HepG2 (cell line): ENCODE data around the gene ARIH1. TPM values are rescaled to one million over a fixed set of nuclear protein-coding genes. Genes with fewer than 3 reads are reported as not detected.

Experiments
- ATAC-seq: fragments of 200-7000 bp; cut with Tn5 transposase; 3 replicates; pipeline ENCODE4 v1.9.1; 2020; ENCODE audit warnings: mild to moderate bottlenecking, moderate library complexity
- BruUV-seq: library from RNA; stranded (reverse); fragments of 400-500 nt; replicated peaks from 2 replicates; lab custom pipeline; 2021; lab: Mats Ljungman, UMichigan
- CTCF ChIA-PET: fragments of 300-600 bp; formaldehyde crosslinking; extraction: SDS; loops from one replicate; lab custom pipeline; 2021; ENCODE audit warnings: low total read pairs, inconsistent platforms, low intra/inter-chr PET ratio; lab: Yijun Ruan, JAX
- POLR2A ChIA-PET: fragments of 350-600 bp; sonication (Branson Sonifier 250); formaldehyde crosslinking; loops from one replicate; lab custom pipeline; 2020; ENCODE audit warnings: antibody characterized with exemption, inconsistent platforms; lab: Yijun Ruan, JAX
- DNase-seq: peaks from one replicate; pipeline ENCODE4 v3.0.0-alpha.2; 2015; ENCODE audit warnings: low spot score
- FAIRE-seq: peaks from 3 replicates; lab custom pipeline; 2011; peaks lifted over from hg19 to GRCh38; lab: Jason Lieb, UNC
- H2AFZ ChIP-seq: one replicate; pipeline ENCODE4 v1.6.1; 2011; ENCODE audit warnings: low read length, inconsistent platforms
- H3K27ac ChIP-seq: fragments of 300-600 bp; 3 replicates; pipeline ENCODE4 v1.8.0; 2011; ENCODE audit warnings: mixed run types, mild to moderate bottlenecking, mixed read lengths, low read length, inconsistent platforms; ENCODE audit not compliant: insufficient read depth; ENCODE audit errors: extremely low read length
- H3K27me3 ChIP-seq, 2 experiments: fragments of 200-600 bp in 1 of 2; 2 replicates in 1 of 2; 3 replicates in 1 of 2; pipeline versions ENCODE4 v1.6.0 to v1.8.0; 2011; ENCODE audit warnings: low read length in 2 of 2, mild to moderate bottlenecking in 2 of 2, moderate library complexity in 2 of 2, inconsistent platforms in 1 of 2; ENCODE audit not compliant: insufficient read depth in 2 of 2, control insufficient read depth in 1 of 2
- H3K36me3 ChIP-seq, 2 experiments: fragments of 200-600 bp in 1 of 2; replicated peaks in 1 of 2; 2 replicates in 1 of 2; 3 replicates in 1 of 2; pipeline versions ENCODE4 v1.5.1 to v1.8.0; 2011; ENCODE audit warnings: low read length in 2 of 2, inconsistent platforms in 1 of 2; ENCODE audit not compliant: insufficient read depth in 2 of 2, control insufficient read depth in 1 of 2
- H3K4me1 ChIP-seq: 2 replicates; pipeline ENCODE4 v1.5.1; 2012; ENCODE audit warnings: low read length, inconsistent platforms; ENCODE audit not compliant: insufficient read depth
- H3K4me2 ChIP-seq: 2 replicates; pipeline ENCODE4 v1.6.0; 2011; ENCODE audit warnings: low read depth, low read length, inconsistent platforms
- H3K4me3 ChIP-seq, 3 experiments: fragments of 200-600 bp in 1 of 3; sonication (generic), shearing (Covaris generic) in 1 of 3; replicated peaks in 1 of 3; 2 replicates each; pipeline ENCODE4 v1.5.1; 2011 to 2016; ENCODE audit warnings: low read length in 3 of 3, inconsistent platforms in 2 of 3, low read depth in 2 of 3, mild to moderate bottlenecking in 2 of 3, control low read depth in 1 of 3, mixed read lengths in 1 of 3; ENCODE audit not compliant: insufficient read depth in 1 of 3
- H3K79me2 ChIP-seq: one replicate; pipeline ENCODE4 v1.6.1; 2011; ENCODE audit warnings: low read length, inconsistent platforms; ENCODE audit not compliant: insufficient read depth
- H3K9ac ChIP-seq: 2 replicates; pipeline ENCODE4 v1.6.0; 2011; ENCODE audit warnings: mild to moderate bottlenecking, low read depth, low read length, inconsistent platforms; ENCODE audit not compliant: insufficient read depth
- H3K9me3 ChIP-seq: 2 replicates; pipeline ENCODE4 v1.5.1; 2012; ENCODE audit warnings: mild to moderate bottlenecking, low read length
- H4K20me1 ChIP-seq: 2 replicates; pipeline ENCODE4 v1.6.0; 2011; ENCODE audit warnings: inconsistent platforms, mild to moderate bottlenecking, low read length, moderate library complexity; ENCODE audit not compliant: insufficient read depth
- HOXD1 ChIP-seq: sonication (generic); formaldehyde crosslinking; IDR thresholded peaks from 2 replicates; pipeline ENCODE4 v1.5.0; 2020; ENCODE audit warnings: missing genetic modification reagents
- SRSF1 ChIP-seq: fragments of 200-400 bp; formaldehyde crosslinking; optimal IDR thresholded peaks from 2 replicates; pipeline ENCODE3; 2017; ENCODE audit warnings: mild to moderate bottlenecking, low read depth, low read length, moderate library complexity
- ZBTB8A ChIP-seq: sonication (generic); formaldehyde crosslinking; IDR thresholded peaks from 2 replicates; pipeline ENCODE4 v1.4.0; 2020; ENCODE audit warnings: mild to moderate bottlenecking, low read depth, missing genetic modification reagents, borderline replicate concordance
- WGBS: methylation state at CpG from one replicate; pipeline ENCODE4 v1.1.6; 2017; ENCODE audit warnings: low lambda C conversion rate; 5-methylcytosine and 5-hydroxymethylcytosine counted together
- in situ Hi-C: cut with HindIII; loops from 2 replicates; pipeline ENCODE4 v1.10.0; 2017; ENCODE audit warnings: low pct_unique_long_range_greater_than_20kb; ENCODE audit not compliant: extremely low pct_ligation_motif_present
- intact Hi-C: fragments of 100-400 bp; cut with micrococcal nuclease; formaldehyde crosslinking; loops from one replicate; pipeline ENCODE4 v1.10.0; 2022; ENCODE audit not compliant: unreplicated experiment
- polyA plus RNA-seq, 8 experiments: library from polyadenylated mRNA; depleted of rRNA in 3 of 8; stranded (reverse) in 7 of 8; unstranded in 1 of 8; fragments of >200 nt; fragmentation: Illumina TruSeq in 4 of 8; extraction: Trizol in 4 of 8; gene quantifications; 2 replicates each; pipeline versions ENCODE4 v1.2.1 to v1.2.3, GENCODE V29; 2011 to 2016; ENCODE audit warnings: low read depth in 4 of 8, missing spikeins in 1 of 8, mixed read lengths in 1 of 8; ENCODE audit not compliant: insufficient read depth in 1 of 8
- total RNA-seq, 5 experiments: library from RNA; depleted of rRNA; stranded (reverse); fragments of >200 nt; fragmentation: Illumina TruSeq; extraction: Trizol; gene quantifications; 2 replicates each; pipeline ENCODE4 v1.2.3, GENCODE V29; 2016; ENCODE audit warnings: low read depth in 1 of 5
- TF ChIP-seq, protein P1 (sequence below): sonication (generic); formaldehyde crosslinking; IDR thresholded peaks from 2 replicates; pipeline ENCODE4 v1.5.1; 2020; ENCODE audit warnings: mild to moderate bottlenecking, missing genetic modification reagents, borderline replicate concordance
- TF ChIP-seq, protein P2 (sequence below): sonication (generic); formaldehyde crosslinking; IDR thresholded peaks from 2 replicates; pipeline ENCODE4 v1.4.0; 2020; ENCODE audit warnings: mild to moderate bottlenecking, missing genetic modification reagents

ARIH1 gene
- total and polyA plus RNA-seq, 2 of the 13 experiments (the other 11 are each of a cell fraction or from before 2014, with no cell fraction given): 38.8 to 59.8 TPM

DNA sequence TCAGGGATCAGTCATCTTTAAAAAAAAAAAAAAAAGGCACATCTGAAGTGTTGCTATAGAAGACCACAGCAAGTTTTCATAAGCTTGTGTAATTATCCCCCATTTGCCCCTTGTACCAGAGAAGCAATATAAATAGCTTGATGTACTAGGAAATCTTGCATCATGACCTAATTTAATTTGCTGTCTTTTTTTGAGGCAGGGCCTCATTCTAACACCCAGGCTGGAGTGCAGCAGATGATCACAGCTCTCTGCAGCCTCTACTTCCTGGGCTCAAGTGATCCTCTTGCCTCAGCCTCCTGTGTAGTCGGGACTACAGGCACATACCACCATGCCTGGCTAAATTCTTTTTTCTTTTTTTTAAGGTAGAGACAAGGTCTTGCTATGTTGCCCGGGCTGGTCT lies 88.7 kb downstream of the ARIH1 start (continued):
- TF ChIP-seq, protein P1, sequence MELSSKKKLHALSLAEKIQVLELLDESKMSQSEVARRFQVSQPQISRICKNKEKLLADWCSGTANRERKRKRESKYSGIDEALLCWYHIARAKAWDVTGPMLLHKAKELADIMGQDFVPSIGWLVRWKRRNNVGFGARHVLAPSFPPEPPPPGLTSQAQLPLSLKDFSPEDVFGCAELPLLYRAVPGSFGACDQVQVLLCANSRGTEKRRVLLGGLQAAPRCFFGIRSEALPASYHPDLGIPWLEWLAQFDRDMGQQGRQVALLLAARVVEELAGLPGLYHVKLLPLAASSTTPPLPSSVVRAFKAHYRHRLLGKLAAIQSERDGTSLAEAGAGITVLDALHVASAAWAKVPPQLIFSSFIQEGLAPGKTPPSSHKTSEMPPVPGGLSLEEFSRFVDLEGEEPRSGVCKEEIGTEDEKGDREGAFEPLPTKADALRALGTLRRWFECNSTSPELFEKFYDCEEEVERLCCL (CRISPR knock-in tag): no peak

DNA sequence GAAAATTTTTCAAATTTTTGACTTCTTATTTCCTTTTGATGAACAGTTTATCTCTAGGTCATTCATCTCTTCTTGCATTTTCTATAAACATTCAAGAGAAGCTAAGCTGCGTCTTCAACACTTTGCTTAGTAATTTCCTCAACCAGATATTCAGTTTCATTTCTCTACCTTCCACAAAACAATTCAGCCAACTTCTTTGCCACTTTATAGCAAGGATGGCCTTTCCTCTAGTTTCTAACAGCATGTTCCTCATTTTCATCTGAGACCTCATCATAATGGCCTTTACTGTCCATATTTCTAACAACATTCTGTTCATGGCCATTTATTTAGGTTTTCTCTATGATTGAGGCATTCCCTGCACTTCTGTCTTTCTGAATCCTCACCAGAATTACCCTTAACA lies 90.0 kb downstream of the ARIH1 start:
- no peak overlapping the region for H3K4me3 ChIP-seq
- H3K27ac ChIP-seq: no peak overlapping the region
- no TSS peak for BruUV-seq
- ChIA-PET CTCF (no interaction called here), POLR2A (no interaction called here)
- no peak for DNase-seq
- H3K9ac ChIP-seq: no peak overlapping the region
- 98% methylated on average over 1 of the region's 1 CpG for WGBS
- H3K36me3 ChIP-seq: peaks cover 11 to 59% of the 10 kb centered on the region in 2 experiments; a peak in 4 of 5 replicates
- no peaks in the 10 kb centered on the region for H3K79me2 ChIP-seq
- H3K4me1 ChIP-seq: no peaks in the 10 kb centered on the region
- ATAC-seq: no peak
- no peaks in the 10 kb centered on the region for H3K27me3 ChIP-seq
- no peak for TF ChIP-seq ZBTB8A (CRISPR knock-in tag)
- TF ChIP-seq SRSF1: no peak
- TF ChIP-seq, protein P2, sequence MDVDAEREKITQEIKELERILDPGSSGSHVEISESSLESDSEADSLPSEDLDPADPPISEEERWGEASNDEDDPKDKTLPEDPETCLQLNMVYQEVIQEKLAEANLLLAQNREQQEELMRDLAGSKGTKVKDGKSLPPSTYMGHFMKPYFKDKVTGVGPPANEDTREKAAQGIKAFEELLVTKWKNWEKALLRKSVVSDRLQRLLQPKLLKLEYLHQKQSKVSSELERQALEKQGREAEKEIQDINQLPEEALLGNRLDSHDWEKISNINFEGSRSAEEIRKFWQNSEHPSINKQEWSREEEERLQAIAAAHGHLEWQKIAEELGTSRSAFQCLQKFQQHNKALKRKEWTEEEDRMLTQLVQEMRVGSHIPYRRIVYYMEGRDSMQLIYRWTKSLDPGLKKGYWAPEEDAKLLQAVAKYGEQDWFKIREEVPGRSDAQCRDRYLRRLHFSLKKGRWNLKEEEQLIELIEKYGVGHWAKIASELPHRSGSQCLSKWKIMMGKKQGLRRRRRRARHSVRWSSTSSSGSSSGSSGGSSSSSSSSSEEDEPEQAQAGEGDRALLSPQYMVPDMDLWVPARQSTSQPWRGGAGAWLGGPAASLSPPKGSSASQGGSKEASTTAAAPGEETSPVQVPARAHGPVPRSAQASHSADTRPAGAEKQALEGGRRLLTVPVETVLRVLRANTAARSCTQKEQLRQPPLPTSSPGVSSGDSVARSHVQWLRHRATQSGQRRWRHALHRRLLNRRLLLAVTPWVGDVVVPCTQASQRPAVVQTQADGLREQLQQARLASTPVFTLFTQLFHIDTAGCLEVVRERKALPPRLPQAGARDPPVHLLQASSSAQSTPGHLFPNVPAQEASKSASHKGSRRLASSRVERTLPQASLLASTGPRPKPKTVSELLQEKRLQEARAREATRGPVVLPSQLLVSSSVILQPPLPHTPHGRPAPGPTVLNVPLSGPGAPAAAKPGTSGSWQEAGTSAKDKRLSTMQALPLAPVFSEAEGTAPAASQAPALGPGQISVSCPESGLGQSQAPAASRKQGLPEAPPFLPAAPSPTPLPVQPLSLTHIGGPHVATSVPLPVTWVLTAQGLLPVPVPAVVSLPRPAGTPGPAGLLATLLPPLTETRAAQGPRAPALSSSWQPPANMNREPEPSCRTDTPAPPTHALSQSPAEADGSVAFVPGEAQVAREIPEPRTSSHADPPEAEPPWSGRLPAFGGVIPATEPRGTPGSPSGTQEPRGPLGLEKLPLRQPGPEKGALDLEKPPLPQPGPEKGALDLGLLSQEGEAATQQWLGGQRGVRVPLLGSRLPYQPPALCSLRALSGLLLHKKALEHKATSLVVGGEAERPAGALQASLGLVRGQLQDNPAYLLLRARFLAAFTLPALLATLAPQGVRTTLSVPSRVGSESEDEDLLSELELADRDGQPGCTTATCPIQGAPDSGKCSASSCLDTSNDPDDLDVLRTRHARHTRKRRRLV (CRISPR knock-in tag): no peak
- no peak for TF ChIP-seq HOXD1 (CRISPR knock-in tag)
- FAIRE-seq: no peak
- H2AFZ ChIP-seq: no peak overlapping the region
- H3K4me2 ChIP-seq: no peak overlapping the region
- intact Hi-C loops: no loop called here
- no peaks in the 10 kb centered on the region for H4K20me1 ChIP-seq
- in situ Hi-C loops: no loop called here
- H3K9me3 ChIP-seq: no peaks in the 10 kb centered on the region
